ENCODE measurements around the gene ILDR2.

ILDR2 gene

DNA sequence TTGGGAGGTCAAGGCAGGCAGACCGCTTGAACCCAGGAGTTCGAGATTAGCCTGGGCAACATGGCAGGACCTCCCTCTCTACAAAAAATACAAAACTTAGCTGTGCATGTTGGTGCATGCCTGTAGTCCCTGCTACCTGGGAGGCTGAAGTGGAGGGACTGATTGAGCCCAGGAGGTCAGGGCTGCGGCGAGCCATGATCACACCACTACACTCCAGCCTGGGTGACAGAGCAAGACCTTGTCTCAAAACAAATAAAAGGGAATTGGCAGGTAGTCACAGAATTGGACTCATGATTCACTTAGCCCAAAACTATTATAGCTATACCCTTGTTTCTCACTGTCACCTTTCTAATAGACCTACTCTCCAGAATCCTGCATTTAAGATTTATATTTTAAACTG is 104.8 kb downstream of the ILDR2 start:
- TF ChIP-seq, protein P1, sequence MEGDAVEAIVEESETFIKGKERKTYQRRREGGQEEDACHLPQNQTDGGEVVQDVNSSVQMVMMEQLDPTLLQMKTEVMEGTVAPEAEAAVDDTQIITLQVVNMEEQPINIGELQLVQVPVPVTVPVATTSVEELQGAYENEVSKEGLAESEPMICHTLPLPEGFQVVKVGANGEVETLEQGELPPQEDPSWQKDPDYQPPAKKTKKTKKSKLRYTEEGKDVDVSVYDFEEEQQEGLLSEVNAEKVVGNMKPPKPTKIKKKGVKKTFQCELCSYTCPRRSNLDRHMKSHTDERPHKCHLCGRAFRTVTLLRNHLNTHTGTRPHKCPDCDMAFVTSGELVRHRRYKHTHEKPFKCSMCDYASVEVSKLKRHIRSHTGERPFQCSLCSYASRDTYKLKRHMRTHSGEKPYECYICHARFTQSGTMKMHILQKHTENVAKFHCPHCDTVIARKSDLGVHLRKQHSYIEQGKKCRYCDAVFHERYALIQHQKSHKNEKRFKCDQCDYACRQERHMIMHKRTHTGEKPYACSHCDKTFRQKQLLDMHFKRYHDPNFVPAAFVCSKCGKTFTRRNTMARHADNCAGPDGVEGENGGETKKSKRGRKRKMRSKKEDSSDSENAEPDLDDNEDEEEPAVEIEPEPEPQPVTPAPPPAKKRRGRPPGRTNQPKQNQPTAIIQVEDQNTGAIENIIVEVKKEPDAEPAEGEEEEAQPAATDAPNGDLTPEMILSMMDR (IDR thresholded peaks at IDR 0.05; ENCODE audit: insufficient read depth, low read depth, low read length, missing control alignments): no peak
- H3K4me3 ChIP-seq (ENCODE audit: low read length): no peak overlapping the region
- DNase-seq (ENCODE audit: low read depth): no peak

DNA sequence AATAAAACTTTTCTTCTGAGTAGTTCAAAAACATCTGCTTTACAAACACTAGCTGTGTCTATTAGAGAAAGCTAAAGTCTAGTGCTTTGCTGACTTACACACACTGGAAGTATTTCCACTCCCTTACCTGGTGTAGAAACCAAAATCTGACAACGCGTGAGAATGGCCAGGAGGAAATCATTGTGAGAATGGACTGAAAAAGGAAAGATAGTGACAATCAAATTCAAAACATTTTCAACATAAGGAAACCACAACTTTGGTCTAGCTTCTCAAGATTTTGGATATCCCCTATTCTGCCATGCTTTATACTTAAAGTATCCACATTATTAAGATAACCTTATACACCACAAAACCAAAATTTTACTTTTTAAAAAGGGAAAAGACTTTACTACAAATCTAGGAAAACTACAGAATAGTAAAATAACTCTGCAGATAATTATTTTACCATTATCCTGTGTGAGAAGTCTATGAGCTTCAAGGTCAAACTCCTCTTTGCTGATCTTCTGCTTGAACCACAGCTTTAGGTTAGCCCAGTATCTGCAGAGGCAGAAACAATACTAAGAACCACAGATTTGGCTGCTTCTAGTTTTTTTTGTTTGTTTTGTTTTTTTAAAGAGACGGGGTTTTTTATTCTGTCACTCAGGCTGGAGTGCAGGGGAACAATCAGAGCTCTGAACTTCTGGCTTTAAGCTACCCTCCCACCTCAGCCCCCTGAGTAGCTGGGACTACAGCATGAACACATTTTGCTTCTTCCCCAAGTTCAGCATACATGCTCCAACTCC is 105.8 kb downstream of the ILDR2 start:
- TF ChIP-seq, protein P1 (IDR thresholded peaks at IDR 0.05; ENCODE audit: insufficient read depth, low read depth, low read length, missing control alignments): no peak
- H3K4me3 ChIP-seq (ENCODE audit: low read length): no peak overlapping the region
- no peak for DNase-seq (ENCODE audit: low read depth)

DNA sequence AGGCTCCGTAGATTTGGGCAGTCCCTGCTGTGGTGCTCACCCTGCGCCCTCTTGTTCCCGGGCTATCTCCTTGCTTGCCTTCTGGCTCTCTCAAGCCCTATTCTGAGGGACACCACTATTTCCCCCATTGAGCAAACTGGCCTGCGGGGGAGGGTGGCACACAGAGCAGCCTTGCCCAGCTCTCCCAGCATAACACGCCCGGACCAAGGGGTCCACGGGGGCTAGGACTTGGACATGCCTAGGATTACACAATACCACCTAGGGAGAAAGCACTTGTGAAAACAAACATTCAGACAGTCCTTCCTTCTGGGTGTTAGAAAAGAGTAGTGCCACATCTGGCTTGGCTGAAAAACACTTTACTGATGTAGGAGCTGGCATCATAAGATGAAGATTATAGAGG is 106.7 kb downstream of the ILDR2 start:
- H3K4me3 ChIP-seq (ENCODE audit: low read length): no peak overlapping the region
- DNase-seq (ENCODE audit: low read depth): no peak
- TF ChIP-seq, protein P1 (IDR thresholded peaks at IDR 0.05; ENCODE audit: insufficient read depth, low read depth, low read length, missing control alignments): no peak

DNA sequence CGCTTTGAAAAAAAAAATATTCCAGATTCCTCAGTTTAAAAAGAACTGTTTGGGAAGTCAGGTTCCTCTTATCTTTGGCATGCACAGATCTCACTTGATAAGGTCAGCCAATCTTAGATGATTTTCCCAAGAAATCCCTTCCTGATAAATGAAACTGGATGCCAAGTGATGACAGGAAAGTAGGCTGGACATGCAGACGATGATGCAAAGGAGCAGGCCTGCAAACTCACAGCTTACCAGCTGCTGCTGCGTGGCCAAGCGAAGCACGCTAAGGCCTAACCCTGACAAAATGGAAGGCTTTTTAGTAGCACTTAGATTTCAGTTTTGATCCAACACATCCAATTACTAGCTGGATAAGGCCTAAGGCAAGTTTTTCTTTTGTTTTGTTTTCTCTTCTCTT is 109.4 kb downstream of the ILDR2 start:
- TF ChIP-seq, protein P1 (IDR thresholded peaks at IDR 0.05; ENCODE audit: insufficient read depth, low read depth, low read length, missing control alignments): no peak
- H3K4me3 ChIP-seq (ENCODE audit: low read length): no peak overlapping the region
- DNase-seq (ENCODE audit: low read depth): no peak

DNA sequence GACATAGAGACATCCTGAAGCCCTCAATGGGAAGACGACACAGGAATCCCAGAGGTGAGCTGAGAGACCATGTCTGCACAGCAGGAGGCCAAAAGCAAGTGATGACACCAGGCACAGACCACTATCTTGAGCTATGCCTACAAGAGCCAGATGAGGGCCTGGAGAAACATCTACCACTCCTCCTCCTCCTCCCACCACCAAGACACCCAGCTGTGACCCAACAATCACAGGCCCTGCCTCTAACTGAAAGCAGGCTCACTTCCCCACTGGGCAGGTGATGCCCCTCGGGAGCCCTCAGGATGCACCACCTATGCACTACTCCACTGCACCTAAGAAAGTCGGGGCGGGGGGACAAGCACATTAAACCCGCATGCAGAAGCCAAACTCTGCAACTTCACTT is 115.7 kb downstream of the ILDR2 start:
- TF ChIP-seq, protein P1 (IDR thresholded peaks at IDR 0.05; ENCODE audit: insufficient read depth, low read depth, low read length, missing control alignments): no peak
- DNase-seq (ENCODE audit: low read depth): no peak
- no peak overlapping the region for H3K4me3 ChIP-seq (ENCODE audit: low read length)

DNA sequence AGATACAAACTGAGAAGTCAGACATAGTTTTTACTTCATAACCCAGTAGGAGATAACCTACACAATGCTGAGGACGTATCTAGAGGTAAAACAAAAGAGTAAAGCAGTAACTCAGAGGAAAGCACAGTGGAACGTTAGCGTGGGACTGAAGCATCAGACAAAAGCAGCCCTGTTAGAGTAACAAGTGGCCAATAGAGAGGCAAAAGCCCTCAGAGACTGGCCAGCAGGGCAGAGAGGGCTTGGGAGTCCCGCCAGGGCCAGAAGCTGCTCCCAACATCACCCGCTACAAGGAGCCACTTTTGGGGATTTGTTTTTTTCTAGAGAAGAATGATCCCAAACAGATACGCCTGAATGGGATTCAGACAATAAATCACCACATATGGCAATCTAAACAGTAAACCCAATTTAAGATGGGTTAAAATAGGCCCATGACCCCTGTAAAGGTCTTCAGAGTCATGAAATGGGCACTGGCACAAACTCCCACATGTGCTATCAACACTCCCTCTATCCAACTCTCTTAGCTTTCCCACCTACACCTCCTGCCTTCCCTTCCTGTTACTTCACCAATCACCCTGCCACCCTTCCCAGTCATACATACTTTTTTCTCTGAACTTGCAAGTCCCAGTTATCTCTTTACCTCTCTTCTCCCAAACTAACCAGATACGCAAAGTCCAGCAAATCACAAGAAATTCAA is 116.5 kb downstream of the ILDR2 start:
- H3K4me3 ChIP-seq (ENCODE audit: low read length): no peak overlapping the region
- TF ChIP-seq, protein P1 (IDR thresholded peaks at IDR 0.05; ENCODE audit: insufficient read depth, low read depth, low read length, missing control alignments): no peak
- DNase-seq (ENCODE audit: low read depth): no peak

All from epithelial cell of esophagus (primary cell).